SK-N-SH treated with all-trans-retinoic acid at 6 μM for 48 hours (cell line): Measurements from ENCODE around the gene IVNS1ABP.

Experiments used
- ARNTL ChIP-seq: fragments of 450-650 bp; formaldehyde crosslinking; IDR thresholded peaks from 2 replicates; pipeline ENCODE4 v1.5.0; 2020; ENCODE audit warnings: low read depth, mild to moderate bottlenecking, moderate library complexity, borderline replicate concordance
- BACH2 ChIP-seq: fragments of 250-450 bp; sonication (Bioruptor Pico); IDR thresholded peaks from 2 replicates; pipeline ENCODE4 v1.9.0; 2021; ENCODE audit warnings: mild to moderate bottlenecking, borderline replicate concordance
- CREB5 ChIP-seq: fragments of 250-450 bp; sonication (Bioruptor Pico); IDR thresholded peaks from 2 replicates; pipeline ENCODE4 v1.5.1; 2020; ENCODE audit warnings: low read depth, mild to moderate bottlenecking, moderate library complexity
- CSDC2 ChIP-seq: fragments of 250-450 bp; sonication (Bioruptor Pico); IDR thresholded peaks from 2 replicates; pipeline ENCODE4 v1.5.0; 2020; ENCODE audit warnings: mild to moderate bottlenecking, moderate library complexity
- ESRRG ChIP-seq: fragments of 250-450 bp; sonication (Bioruptor Pico); IDR thresholded peaks from 2 replicates; pipeline ENCODE4 v1.6.1; 2021; ENCODE audit warnings: mild to moderate bottlenecking
- GLIS3 ChIP-seq: fragments of 250-450 bp; sonication (Bioruptor Pico); IDR thresholded peaks from 2 replicates; pipeline ENCODE4 v1.5.0; 2020; ENCODE audit warnings: mild to moderate bottlenecking, moderate library complexity
- OSR1 ChIP-seq: fragments of 250-450 bp; sonication (Bioruptor Pico); IDR thresholded peaks from 2 replicates; pipeline ENCODE4 v1.8.0; 2022; ENCODE audit warnings: moderate library complexity, mild to moderate bottlenecking, inconsistent platforms
- PATZ1 ChIP-seq: fragments of 250-450 bp; sonication (Bioruptor Pico); IDR thresholded peaks from 2 replicates; pipeline ENCODE4 v1.8.0; 2020; ENCODE audit warnings: mild to moderate bottlenecking, moderate library complexity, borderline replicate concordance
- POU6F1 ChIP-seq: fragments of 250-450 bp; sonication (Bioruptor Pico); IDR thresholded peaks from 2 replicates; pipeline ENCODE4 v1.8.0; 2021; ENCODE audit warnings: low read depth, mild to moderate bottlenecking, moderate library complexity, borderline replicate concordance
- TCF4 ChIP-seq: fragments of 250-450 bp; sonication (Bioruptor Pico); IDR thresholded peaks from 2 replicates; pipeline ENCODE4 v1.8.0; 2021; ENCODE audit warnings: mild to moderate bottlenecking, moderate library complexity, borderline replicate concordance
- TSHZ2 ChIP-seq: fragments of 250-450 bp; sonication (Bioruptor Pico); IDR thresholded peaks from 2 replicates; pipeline ENCODE4 v1.5.0; 2020; ENCODE audit warnings: mild to moderate bottlenecking, moderate library complexity
- ZFP3 ChIP-seq: fragments of 250-450 bp; sonication (Bioruptor Pico); IDR thresholded peaks from 2 replicates; pipeline ENCODE4 v1.5.0; 2020; ENCODE audit warnings: mild to moderate bottlenecking, moderate library complexity
- ZNF565 ChIP-seq: fragments of 450-650 bp; formaldehyde crosslinking; conservative IDR thresholded peaks from 2 replicates; pipeline ENCODE4 v1.5.0; 2020; ENCODE audit warnings: low read depth, mild to moderate bottlenecking, moderate library complexity
- ZNF70 ChIP-seq: fragments of 450-650 bp; formaldehyde crosslinking; IDR thresholded peaks from 2 replicates; pipeline ENCODE4 v1.5.0; 2020; ENCODE audit warnings: mild to moderate bottlenecking, moderate library complexity

GRCh38 chr1:185341196-185341781 lies 24.2 kb upstream of the IVNS1ABP start:
- no peak for TF ChIP-seq ZNF70
- TF ChIP-seq ZFP3 (CRISPR knock-in tag), result no peak
- TF ChIP-seq PATZ1 (CRISPR knock-in tag), result no peak
- TF ChIP-seq GLIS3 (CRISPR knock-in tag), result no peak
- TF ChIP-seq TCF4 (CRISPR knock-in tag), result no peak
- no peak for TF ChIP-seq ESRRG
- no peak for TF ChIP-seq POU6F1 (CRISPR knock-in tag)
- TF ChIP-seq CSDC2, result no peak
- no peak for TF ChIP-seq BACH2 (CRISPR knock-in tag)
- peak; percentile 41; the same call in 1 of the 2 replicates for TF ChIP-seq OSR1
- no peak for TF ChIP-seq CREB5 (CRISPR knock-in tag)
- TF ChIP-seq TSHZ2, result no peak
- TF ChIP-seq ZNF565 (CRISPR knock-in tag), result no peak
- no peak for TF ChIP-seq ARNTL (CRISPR knock-in tag)
